Parathyroid adenoma (tissue), 2 donors: ENCODE measurements around the gene BTNL8.

Experiments
- H2AFZ ChIP-seq: fragments of 300-600 bp; sonication (generic); one replicate; pipeline ENCODE4 v1.7.0; 2017; ENCODE audit warnings: antibody characterized with exemption, mild to moderate bottlenecking
- H3K27ac ChIP-seq: fragments of 300-600 bp; sonication (generic); one replicate; pipeline ENCODE4 v1.7.0; 2017
- H3K27me3 ChIP-seq: fragments of 300-600 bp; sonication (generic); one replicate; pipeline ENCODE4 v1.7.0; 2017; ENCODE audit warnings: low read length; ENCODE audit not compliant: control insufficient read depth, insufficient read depth
- H3K36me3 ChIP-seq: fragments of 300-600 bp; sonication (generic); one replicate; pipeline ENCODE4 v1.7.0; 2017; ENCODE audit warnings: low read length; ENCODE audit not compliant: control insufficient read depth, insufficient read depth
- H3K4me1 ChIP-seq: fragments of 300-600 bp; sonication (generic); one replicate; pipeline ENCODE4 v1.7.0; 2017; ENCODE audit warnings: control low read depth
- H3K4me2 ChIP-seq: fragments of 300-600 bp; sonication (generic); one replicate; pipeline ENCODE4 v1.7.0; 2017; ENCODE audit warnings: low read length
- H3K4me3 ChIP-seq: fragments of 300-600 bp; sonication (generic); one replicate; pipeline ENCODE4 v1.7.0; 2017; ENCODE audit warnings: low read depth, low read length
- H3K79me2 ChIP-seq: fragments of 300-600 bp; sonication (generic); one replicate; pipeline ENCODE4 v1.7.0; 2017; ENCODE audit warnings: control low read depth
- H3K9ac ChIP-seq: fragments of 300-600 bp; sonication (generic); one replicate; pipeline ENCODE4 v1.7.0; 2017; ENCODE audit warnings: mild to moderate bottlenecking
- H3K9me3 ChIP-seq: fragments of 300-600 bp; sonication (generic); one replicate; pipeline ENCODE4 v1.7.0; 2017; ENCODE audit warnings: low read length; ENCODE audit not compliant: control insufficient read depth
- TF ChIP-seq, protein P1 (sequence below): fragments of 300-600 bp; sonication (generic); IDR thresholded peaks from one replicate; pipeline ENCODE4 v1.7.0; 2017; ENCODE audit warnings: antibody characterized with exemption, mild to moderate bottlenecking
- donor health status: primary hyperparathyroidism.

Gene BTNL8

DNA sequence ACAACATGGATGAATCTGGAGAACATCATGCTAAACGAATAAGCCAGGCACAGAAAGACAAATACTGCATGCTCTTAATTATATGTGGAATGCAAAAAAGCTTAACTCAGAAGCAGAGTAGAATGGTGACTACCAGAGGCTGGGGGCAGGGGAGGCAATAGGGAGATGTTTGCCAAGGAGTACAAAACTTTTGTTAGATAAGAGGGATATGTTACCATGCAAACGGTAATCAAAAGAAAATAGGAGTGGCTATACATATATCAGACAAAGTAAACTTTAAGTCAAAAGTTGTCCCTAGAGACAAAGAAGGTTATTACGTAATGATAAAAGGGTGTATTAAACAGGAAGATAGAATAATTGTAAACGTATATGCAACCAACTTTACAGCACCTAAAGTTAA, 71.9 kb downstream of the BTNL8 start:
- H3K27me3 ChIP-seq: no peaks in the 10 kb centered on the region
- H3K4me3 ChIP-seq: no peak overlapping the region
- TF ChIP-seq, protein P1, sequence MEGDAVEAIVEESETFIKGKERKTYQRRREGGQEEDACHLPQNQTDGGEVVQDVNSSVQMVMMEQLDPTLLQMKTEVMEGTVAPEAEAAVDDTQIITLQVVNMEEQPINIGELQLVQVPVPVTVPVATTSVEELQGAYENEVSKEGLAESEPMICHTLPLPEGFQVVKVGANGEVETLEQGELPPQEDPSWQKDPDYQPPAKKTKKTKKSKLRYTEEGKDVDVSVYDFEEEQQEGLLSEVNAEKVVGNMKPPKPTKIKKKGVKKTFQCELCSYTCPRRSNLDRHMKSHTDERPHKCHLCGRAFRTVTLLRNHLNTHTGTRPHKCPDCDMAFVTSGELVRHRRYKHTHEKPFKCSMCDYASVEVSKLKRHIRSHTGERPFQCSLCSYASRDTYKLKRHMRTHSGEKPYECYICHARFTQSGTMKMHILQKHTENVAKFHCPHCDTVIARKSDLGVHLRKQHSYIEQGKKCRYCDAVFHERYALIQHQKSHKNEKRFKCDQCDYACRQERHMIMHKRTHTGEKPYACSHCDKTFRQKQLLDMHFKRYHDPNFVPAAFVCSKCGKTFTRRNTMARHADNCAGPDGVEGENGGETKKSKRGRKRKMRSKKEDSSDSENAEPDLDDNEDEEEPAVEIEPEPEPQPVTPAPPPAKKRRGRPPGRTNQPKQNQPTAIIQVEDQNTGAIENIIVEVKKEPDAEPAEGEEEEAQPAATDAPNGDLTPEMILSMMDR: no peak
- no peak overlapping the region for H2AFZ ChIP-seq
- no peak overlapping the region for H3K4me2 ChIP-seq
- no peaks in the 10 kb centered on the region for H3K36me3 ChIP-seq
- no peak overlapping the region for H3K27ac ChIP-seq
- no peaks in the 10 kb centered on the region for H3K79me2 ChIP-seq
- no peaks in the 10 kb centered on the region for H3K4me1 ChIP-seq
- no peaks in the 10 kb centered on the region for H3K9me3 ChIP-seq
- H3K9ac ChIP-seq: no peak overlapping the region

DNA sequence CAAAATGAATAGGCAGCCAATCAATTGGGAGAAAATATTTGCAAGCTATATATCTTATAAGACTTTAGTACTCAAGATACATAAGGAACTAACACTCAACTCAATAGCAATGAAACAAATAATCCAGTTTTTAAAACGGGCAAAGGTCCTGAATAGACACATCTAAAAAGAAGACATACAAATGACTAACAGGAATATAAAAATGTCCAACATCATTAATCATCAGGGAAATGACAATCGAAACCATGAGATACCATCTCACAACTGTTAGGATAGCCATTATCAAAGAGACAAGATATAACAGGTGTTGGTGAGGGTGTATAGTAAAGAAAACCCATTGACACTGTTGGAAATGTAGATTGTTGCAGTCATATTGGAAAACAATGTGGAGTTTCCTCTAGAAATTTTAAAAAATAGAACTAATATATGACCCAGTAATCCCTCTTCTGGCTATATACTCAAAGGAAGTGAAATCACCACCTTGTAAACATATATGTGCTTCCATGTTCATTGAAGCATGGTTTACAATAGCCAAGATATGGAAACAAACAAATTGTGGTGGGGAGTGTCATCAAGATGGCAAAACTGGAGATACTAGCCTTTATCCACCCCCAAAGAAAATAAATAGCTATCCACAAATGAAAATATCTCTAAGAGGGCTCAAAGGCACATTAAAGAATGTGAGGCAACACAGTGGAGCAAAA, 75.8 kb downstream of the BTNL8 start:
- no peak overlapping the region for H3K9ac ChIP-seq
- no peaks in the 10 kb centered on the region for H3K9me3 ChIP-seq
- no peaks in the 10 kb centered on the region for H3K36me3 ChIP-seq
- no peak overlapping the region for H2AFZ ChIP-seq
- H3K27ac ChIP-seq: no peak overlapping the region
- no peak overlapping the region for H3K4me2 ChIP-seq
- H3K27me3 ChIP-seq: no peaks in the 10 kb centered on the region
- no peaks in the 10 kb centered on the region for H3K79me2 ChIP-seq
- no peak overlapping the region for H3K4me3 ChIP-seq
- no peaks in the 10 kb centered on the region for H3K4me1 ChIP-seq
- TF ChIP-seq, protein P1: no peak

DNA sequence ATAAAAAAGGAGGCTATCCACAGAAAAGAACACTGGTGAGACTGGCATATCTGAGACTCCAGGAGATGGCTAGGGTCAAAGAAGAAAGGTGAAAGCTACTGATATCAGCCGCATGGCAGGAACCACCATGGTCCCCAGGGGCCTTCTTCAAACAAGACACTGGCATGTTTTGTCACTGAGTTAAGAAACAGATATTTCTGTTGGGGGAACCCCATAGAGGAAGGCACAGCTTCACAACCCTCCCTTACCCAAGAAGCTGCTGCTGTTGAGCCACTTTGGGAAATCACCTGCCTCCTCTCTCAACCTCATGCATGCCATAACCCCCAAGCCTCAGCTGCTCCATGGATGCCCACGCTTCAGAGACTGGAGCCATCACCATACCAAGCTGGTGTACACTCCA, 76.4 kb downstream of the BTNL8 start:
- H3K4me1 ChIP-seq: no peaks in the 10 kb centered on the region
- H3K9me3 ChIP-seq: no peaks in the 10 kb centered on the region
- H3K79me2 ChIP-seq: no peaks in the 10 kb centered on the region
- H3K36me3 ChIP-seq: no peaks in the 10 kb centered on the region
- no peak overlapping the region for H3K9ac ChIP-seq
- H3K4me3 ChIP-seq: no peak overlapping the region
- H3K4me2 ChIP-seq: no peak overlapping the region
- TF ChIP-seq, protein P1: no peak
- no peak overlapping the region for H3K27ac ChIP-seq
- no peaks in the 10 kb centered on the region for H3K27me3 ChIP-seq
- H2AFZ ChIP-seq: no peak overlapping the region

DNA sequence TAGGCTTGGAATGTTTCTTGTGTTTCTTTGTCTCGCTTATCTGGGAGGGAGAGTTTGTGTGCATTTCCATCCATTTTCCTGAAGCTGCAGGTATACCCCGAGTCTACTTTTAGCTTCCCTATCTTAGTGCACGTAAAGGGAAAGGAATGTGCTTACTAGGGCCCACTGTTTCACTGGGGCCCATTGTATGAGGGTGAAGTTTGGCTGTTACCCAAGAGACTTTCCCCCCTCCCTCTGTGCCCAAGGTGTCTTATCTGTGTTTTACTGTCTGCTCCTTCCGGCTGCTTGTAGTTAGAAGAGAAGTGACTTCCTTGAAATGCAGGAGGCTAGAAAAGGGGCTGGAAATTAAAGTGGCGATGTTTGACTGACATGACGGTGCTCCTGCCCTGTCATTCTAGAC, 77.6 kb downstream of the BTNL8 start:
- no peak overlapping the region for H3K9ac ChIP-seq
- no peaks in the 10 kb centered on the region for H3K4me1 ChIP-seq
- no peaks in the 10 kb centered on the region for H3K27me3 ChIP-seq
- no peak overlapping the region for H3K27ac ChIP-seq
- no peak overlapping the region for H2AFZ ChIP-seq
- no peaks in the 10 kb centered on the region for H3K36me3 ChIP-seq
- no peaks in the 10 kb centered on the region for H3K9me3 ChIP-seq
- H3K4me2 ChIP-seq: no peak overlapping the region
- TF ChIP-seq, protein P1: no peak
- H3K79me2 ChIP-seq: no peaks in the 10 kb centered on the region
- H3K4me3 ChIP-seq: no peak overlapping the region

DNA sequence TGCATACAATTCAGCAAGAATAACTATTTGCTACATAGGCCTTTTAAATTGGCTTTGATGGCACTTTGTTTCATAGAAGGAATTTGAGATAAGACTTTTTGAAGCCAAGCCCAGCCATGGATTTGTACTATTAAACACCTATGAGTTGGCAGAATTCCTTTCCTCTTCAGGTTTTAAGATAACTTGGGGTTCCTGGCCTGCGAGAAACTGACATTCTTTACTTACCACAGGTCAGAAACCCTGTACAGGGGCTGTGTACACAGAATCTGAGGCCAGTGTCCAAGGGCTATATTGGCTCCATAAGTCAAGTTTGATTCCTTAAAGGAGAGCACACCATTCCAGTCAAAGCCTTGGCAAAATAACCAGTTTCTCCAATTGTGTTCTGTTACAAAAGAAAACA, 78.9 kb downstream of the BTNL8 start:
- H2AFZ ChIP-seq: no peak overlapping the region
- no peak overlapping the region for H3K27ac ChIP-seq
- no peaks in the 10 kb centered on the region for H3K9me3 ChIP-seq
- H3K9ac ChIP-seq: no peak overlapping the region
- H3K4me3 ChIP-seq: no peak overlapping the region
- no peaks in the 10 kb centered on the region for H3K36me3 ChIP-seq
- H3K4me1 ChIP-seq: no peaks in the 10 kb centered on the region
- TF ChIP-seq, protein P1: no peak
- no peak overlapping the region for H3K4me2 ChIP-seq
- H3K27me3 ChIP-seq: no peaks in the 10 kb centered on the region
- H3K79me2 ChIP-seq: no peaks in the 10 kb centered on the region
